LNCAP (cell line): ENCODE results near the gene HOXB3.

Source experiments
- CTCF ChIP-seq: fragments of 450-650 bp; IDR thresholded peaks from 2 replicates; pipeline ENCODE4 v1.5.1; 2017; ENCODE audit warnings: mild to moderate bottlenecking

The HOXB3 gene

GRCh38 chr17:48632579-48633265 is 42.7 kb upstream of the HOXB3 start:
- no peak for TF ChIP-seq CTCF

DNA sequence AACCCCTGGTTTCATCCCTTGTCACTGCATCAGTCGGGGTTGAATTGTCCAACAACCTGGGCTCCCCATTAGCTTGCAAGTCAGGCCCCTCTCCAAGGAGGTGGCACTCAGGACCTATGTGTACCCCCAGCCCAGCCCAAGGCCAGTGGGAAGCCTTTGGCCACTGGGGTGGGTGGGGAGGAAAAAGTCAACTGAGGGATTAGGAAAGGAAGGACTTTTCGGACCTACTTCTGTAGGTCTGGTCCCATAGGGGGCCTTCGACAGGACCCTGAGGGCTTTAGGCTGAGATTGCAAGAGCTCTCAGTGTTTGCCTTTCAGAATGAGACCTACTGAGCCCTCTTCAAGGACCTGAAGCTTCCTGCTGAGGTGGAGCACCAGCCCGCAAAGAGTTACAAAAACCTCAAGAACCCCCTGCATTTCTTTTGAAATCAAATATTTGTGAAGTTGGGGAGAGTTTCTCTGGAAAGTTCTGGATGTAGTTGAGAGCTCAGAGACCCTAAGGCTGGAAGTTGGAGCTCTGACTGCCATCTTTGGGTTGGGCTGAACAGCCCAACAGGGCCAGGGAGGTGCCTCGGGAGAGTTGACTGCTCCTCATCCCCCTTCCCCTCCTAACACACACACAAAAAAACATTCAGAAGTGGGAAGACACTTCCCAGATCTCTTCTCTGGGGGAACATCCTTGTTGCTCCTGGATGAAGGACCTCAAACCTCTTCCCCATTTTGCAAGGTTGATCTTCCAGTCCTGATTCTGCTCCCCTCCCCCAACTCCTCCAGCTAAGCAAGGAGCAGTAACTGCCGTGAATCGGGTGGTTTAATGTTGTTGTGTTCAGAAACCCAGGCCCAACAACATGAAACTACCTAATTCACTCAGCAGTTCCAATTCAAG is 41.9 kb upstream of the HOXB3 start:
- TF ChIP-seq CTCF = no peak

GRCh38 chr17:48630925-48631692 is 41.1 kb upstream of the HOXB3 start:
- TF ChIP-seq CTCF = no peak

DNA sequence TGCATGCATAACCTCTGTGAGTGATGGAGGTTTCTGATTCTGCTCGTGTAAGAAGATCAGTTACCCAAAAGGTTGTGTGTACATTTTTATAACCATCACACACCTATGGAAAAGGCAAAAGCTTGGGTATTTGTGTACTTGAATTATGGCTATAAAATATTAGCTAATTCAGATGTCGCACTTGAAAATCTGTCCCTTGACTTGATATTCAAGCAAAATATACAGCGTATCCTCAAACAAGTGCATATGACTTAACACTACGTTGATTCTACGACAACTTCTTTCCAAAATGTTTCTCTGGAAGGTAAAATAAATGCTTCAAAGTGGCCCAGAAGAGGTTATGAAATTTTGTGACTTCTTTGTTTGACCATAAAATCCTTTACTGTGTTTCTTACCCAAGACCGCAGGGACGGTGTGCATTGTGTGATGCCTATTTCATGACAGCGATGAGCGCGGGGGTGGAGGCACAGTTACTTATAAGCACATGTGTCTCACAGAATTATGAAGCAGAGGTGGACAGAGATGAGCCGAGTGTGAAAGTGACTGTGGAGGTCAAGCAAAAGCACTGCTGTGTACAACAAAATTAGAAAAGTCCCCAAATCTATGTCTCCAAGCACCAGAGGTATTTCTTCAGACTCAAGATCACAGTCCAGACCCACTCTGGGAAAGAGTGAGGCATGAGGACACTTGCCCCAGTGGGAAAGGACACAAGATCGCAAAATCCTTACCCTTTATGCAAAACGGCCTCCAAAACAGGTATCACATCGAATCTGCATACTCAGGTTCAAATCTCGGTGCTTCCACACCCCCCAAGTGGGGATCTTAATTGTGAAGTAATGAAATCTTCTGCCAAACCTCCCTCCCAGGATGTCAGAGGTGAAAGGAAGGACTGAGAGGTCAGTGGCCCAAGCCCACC is 40.2 kb upstream of the HOXB3 start:
- TF ChIP-seq CTCF = no peak

- no peak for TF ChIP-seq CTCF
Observed at GRCh38 chr17:48629411-48629759, 39.3 kb upstream of the HOXB3 start.

- no peak for TF ChIP-seq CTCF
Observed at GRCh38 chr17:48628649-48629410, 38.8 kb upstream of the HOXB3 start.
